Epithelial cell of esophagus (primary cell): Measurements from ENCODE around the gene FREM1.

Experiments
- DNase-seq: peaks from one replicate; pipeline ENCODE4 v3.0.0; 2010; ENCODE audit warnings: low read depth
- H3K4me3 ChIP-seq: 2 replicates; pipeline ENCODE4 v1.5.1; 2011; ENCODE audit warnings: mild to moderate bottlenecking, low read length, control low read depth
- CTCF ChIP-seq: IDR thresholded peaks from 2 replicates; pipeline ENCODE4 v1.5.1; 2011; ENCODE audit warnings: low read depth, mild to moderate bottlenecking, low read length, control low read depth, inconsistent platforms; ENCODE audit not compliant: insufficient read depth; ENCODE audit errors: missing control alignments

FREM1 gene

GRCh38 chr9:14906644-14907359, 3.4 kb downstream of the FREM1 start:
- no peak overlapping the region for H3K4me3 ChIP-seq
- DNase-seq, result no peak
- TF ChIP-seq CTCF, result no peak

GRCh38 chr9:14906000-14906399, 4.2 kb downstream of the FREM1 start:
- no peak overlapping the region for H3K4me3 ChIP-seq
- DNase-seq, result no peak
- TF ChIP-seq CTCF, result no peak

- DNase-seq, result no peak
- no peak overlapping the region for H3K4me3 ChIP-seq
- TF ChIP-seq CTCF, result no peak
These were observed 7.2 kb downstream of the FREM1 start for GRCh38 chr9:14903040-14903439.

GRCh38 chr9:14902561-14902960, 7.7 kb downstream of the FREM1 start:
- no peak for TF ChIP-seq CTCF
- no peak for DNase-seq
- H3K4me3 ChIP-seq, result no peak overlapping the region

GRCh38 chr9:14899815-14900193, 10.4 kb downstream of the FREM1 start:
- no peak overlapping the region for H3K4me3 ChIP-seq
- TF ChIP-seq CTCF, result no peak
- DNase-seq, result no peak

- DNase-seq, result no peak
- TF ChIP-seq CTCF, result no peak
- no peak overlapping the region for H3K4me3 ChIP-seq
These were observed 11.0 kb downstream of the FREM1 start for GRCh38 chr9:14899042-14899814.
